Stimulated activated CD4-positive, alpha-beta T cell treated with anti-CD3 and anti-CD28 coated beads, Interleukin-15, amount 100 ng/mL, for 48 hours (primary cell): Measurements from ENCODE around the gene CRKL.
"Not testable (repeated sequence)": the region's sequence is repeated elsewhere in the genome, so short reads cannot be mapped to it uniquely, and the experiment has no call there.

ENCODE experiments used
- DNase-seq, 2 donors: peaks; one replicate each; pipeline ENCODE4 v3.0.0-alpha.2; 2020; ENCODE audit warnings: low read depth in 2 of 2

The CRKL gene

GRCh38 chr22:20916916-20917810 is at the start of gene CRKL:
CRKL (plus strand) TSS chr22:20917407; CDS start chr22:20917935, 528 bp downstream.
- DNase-seq, result peak; percentile 92 to 95

- DNase-seq, result no peak
Observed at GRCh38 chr22:20868025-20868962, 48.9 kb upstream of the CRKL start.

GRCh38 chr22:20869234-20869633 is 48.0 kb upstream of the CRKL start:
- no peak for DNase-seq

GRCh38 chr22:20873214-20873613 is 44.0 kb upstream of the CRKL start:
- no peak for DNase-seq

- no peak for DNase-seq
Observed at GRCh38 chr22:20875296-20875695, 41.9 kb upstream of the CRKL start.

GRCh38 chr22:20877715-20878114 is 39.5 kb upstream of the CRKL start:
- no peak for DNase-seq

- DNase-seq, result no peak
Observed at GRCh38 chr22:20881231-20881630, 36.0 kb upstream of the CRKL start.

- DNase-seq, result no peak
Observed at GRCh38 chr22:20881869-20882815, 35.1 kb upstream of the CRKL start.

GRCh38 chr22:20882855-20883254 is 34.4 kb upstream of the CRKL start:
- DNase-seq, result no peak

- DNase-seq, result no peak
Observed at GRCh38 chr22:20884454-20884853, 32.8 kb upstream of the CRKL start.

GRCh38 chr22:20885017-20885556 is 32.1 kb upstream of the CRKL start:
- no peak for DNase-seq

GRCh38 chr22:20885557-20886323 is 31.5 kb upstream of the CRKL start:
- DNase-seq, result peak; percentile 6 to 9

GRCh38 chr22:20887375-20887774 is 29.8 kb upstream of the CRKL start:
- DNase-seq, result no peak

- DNase-seq, result no peak
Observed at GRCh38 chr22:20889025-20889704, 28.0 kb upstream of the CRKL start.

- DNase-seq, result no peak
Observed at GRCh38 chr22:20889904-20890540, 27.2 kb upstream of the CRKL start.

GRCh38 chr22:20890975-20891374 is 26.2 kb upstream of the CRKL start:
- DNase-seq, result no peak

- DNase-seq, result not testable (repeated sequence)
Observed at GRCh38 chr22:20897737-20898136, 19.5 kb upstream of the CRKL start.

GRCh38 chr22:20899827-20900423 is 17.3 kb upstream of the CRKL start:
- DNase-seq, result no peak
